ENCODE data around the gene ILDR2. TPM values are rescaled to one million over a fixed set of nuclear protein-coding genes. Genes with fewer than 3 reads are reported as not detected.

Gene ILDR2
- total and polyA plus RNA-seq, 9 of the 15 experiments (the other 6 are each of a cell fraction or from before 2014, with no cell fraction given), result 0.03 to 0.31 (median 0.18) TPM; not detected in 2

DNA sequence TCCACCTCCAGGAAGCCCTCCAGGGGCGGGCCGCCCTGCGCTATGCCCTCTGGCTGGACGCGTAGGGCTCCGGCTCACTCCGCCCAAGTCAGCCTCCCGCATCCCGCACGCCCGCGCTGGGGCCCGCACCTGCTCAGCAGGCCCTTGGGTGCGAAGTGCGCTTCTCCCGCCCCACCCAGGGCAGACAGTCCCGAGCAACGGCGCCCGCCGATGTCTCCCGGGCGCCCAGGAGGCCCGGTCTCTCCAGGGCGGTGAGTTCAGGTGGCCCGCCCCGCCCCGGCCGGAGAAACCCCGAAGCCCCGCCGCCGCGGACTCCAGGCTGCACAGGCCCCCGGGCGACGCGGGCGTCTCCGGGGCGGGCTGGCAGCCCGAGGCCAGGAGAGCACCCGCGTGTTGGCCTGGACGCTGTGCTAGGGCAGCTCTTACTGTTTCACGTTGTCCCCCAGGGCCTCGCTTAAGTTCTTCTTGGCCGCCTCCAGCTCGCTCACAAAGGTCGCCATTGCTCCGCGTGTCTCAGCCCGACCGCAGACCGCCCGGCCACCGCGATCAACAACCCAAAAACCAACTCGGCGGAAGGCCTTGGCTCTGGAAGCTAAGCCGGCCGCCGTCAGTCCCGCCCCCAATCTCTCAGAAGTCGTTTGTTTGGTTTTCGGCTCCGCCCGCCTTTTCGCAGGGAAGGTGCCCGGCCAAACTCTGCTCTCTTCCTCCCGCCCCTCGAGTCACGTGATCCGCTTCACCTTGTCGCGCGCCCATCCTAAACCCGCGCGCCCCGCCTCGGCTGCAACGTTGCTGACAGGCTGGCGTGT lies 99.4 kb downstream of the ILDR2 start, which contains the start of gene TADA1 (continued):
- TF ChIP-seq IFI16 (CRISPR knock-in tag; IDR thresholded peaks at IDR 0.05) (no peak), MEF2A (IDR thresholded peaks at IDR 0.05; ENCODE audit: control insufficient read depth, low read depth, low read length) (0 out of 2 replicates have a peak, but pooled peaks have one; percentile 3), ZC3H11A (IDR thresholded peaks at IDR 0.05; ENCODE audit: low read depth, low read length) (no peak), HNRNPUL1 (IDR thresholded peaks at IDR 0.05; ENCODE audit: low read length) (no peak), RBM14 (IDR thresholded peaks at IDR 0.05; ENCODE audit: borderline replicate concordance, insufficient read depth, low read depth, low read length) (no peak), ARNT (IDR thresholded peaks at IDR 0.05) (no peak), CBFA2T3 (IDR thresholded peaks at IDR 0.05) (no peak), ZNF184 (CRISPR knock-in tag; IDR thresholded peaks at IDR 0.05) (no peak), FOXJ3 (CRISPR knock-in tag; IDR thresholded peaks at IDR 0.05) (no peak), FOXJ2 (tag; IDR thresholded peaks at IDR 0.05) (no peak; the same call in 1 of the 2 replicates), TGIF2 (CRISPR knock-in tag; IDR thresholded peaks at IDR 0.05) (peak; percentile 67; the same call in 1 of the 2 replicates), STAT5B (CRISPR knock-in tag; IDR thresholded peaks at IDR 0.05) (no peak), ARID3A (IDR thresholded peaks at IDR 0.05; ENCODE audit: borderline replicate concordance, low read depth, low read length) (no peak), ZNF75A (CRISPR knock-in tag; IDR thresholded peaks at IDR 0.05) (no peak), YY1 (IDR thresholded peaks at IDR 0.05; ENCODE audit: borderline replicate concordance in 1 of 3, control insufficient read depth in 1 of 3, extremely low read depth in 1 of 3, insufficient read depth in 3 of 3, insufficient read length in 1 of 3, insufficient replicate concordance in 2 of 3, low read depth in 1 of 3, low read length in 2 of 3) (peak; percentile 72 to 95 (median 89)), FOXK1 (CRISPR knock-in tag; IDR thresholded peaks at IDR 0.05; ENCODE audit: borderline replicate concordance) (no peak), ZNF175 (CRISPR knock-in tag; IDR thresholded peaks at IDR 0.05; ENCODE audit: low read depth) (0 out of 2 replicates have a peak, but pooled peaks have one; percentile 25), HDAC2 (IDR thresholded peaks at IDR 0.05) (no peak; the same call in 1 of the 2 replicates), DDX20 (tag; IDR thresholded peaks at IDR 0.05; ENCODE audit: low read depth) (no peak)
- TF ChIP-seq, protein P1, sequence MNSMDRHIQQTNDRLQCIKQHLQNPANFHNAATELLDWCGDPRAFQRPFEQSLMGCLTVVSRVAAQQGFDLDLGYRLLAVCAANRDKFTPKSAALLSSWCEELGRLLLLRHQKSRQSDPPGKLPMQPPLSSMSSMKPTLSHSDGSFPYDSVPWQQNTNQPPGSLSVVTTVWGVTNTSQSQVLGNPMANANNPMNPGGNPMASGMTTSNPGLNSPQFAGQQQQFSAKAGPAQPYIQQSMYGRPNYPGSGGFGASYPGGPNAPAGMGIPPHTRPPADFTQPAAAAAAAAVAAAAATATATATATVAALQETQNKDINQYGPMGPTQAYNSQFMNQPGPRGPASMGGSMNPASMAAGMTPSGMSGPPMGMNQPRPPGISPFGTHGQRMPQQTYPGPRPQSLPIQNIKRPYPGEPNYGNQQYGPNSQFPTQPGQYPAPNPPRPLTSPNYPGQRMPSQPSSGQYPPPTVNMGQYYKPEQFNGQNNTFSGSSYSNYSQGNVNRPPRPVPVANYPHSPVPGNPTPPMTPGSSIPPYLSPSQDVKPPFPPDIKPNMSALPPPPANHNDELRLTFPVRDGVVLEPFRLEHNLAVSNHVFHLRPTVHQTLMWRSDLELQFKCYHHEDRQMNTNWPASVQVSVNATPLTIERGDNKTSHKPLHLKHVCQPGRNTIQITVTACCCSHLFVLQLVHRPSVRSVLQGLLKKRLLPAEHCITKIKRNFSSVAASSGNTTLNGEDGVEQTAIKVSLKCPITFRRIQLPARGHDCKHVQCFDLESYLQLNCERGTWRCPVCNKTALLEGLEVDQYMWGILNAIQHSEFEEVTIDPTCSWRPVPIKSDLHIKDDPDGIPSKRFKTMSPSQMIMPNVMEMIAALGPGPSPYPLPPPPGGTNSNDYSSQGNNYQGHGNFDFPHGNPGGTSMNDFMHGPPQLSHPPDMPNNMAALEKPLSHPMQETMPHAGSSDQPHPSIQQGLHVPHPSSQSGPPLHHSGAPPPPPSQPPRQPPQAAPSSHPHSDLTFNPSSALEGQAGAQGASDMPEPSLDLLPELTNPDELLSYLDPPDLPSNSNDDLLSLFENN (IDR thresholded peaks at IDR 0.05; ENCODE audit: low read depth in 2 of 2, low read length in 2 of 2), result peak; percentile 14 to 37; a peak in 1 of 4 replicates
- TF ChIP-seq, protein P2, sequence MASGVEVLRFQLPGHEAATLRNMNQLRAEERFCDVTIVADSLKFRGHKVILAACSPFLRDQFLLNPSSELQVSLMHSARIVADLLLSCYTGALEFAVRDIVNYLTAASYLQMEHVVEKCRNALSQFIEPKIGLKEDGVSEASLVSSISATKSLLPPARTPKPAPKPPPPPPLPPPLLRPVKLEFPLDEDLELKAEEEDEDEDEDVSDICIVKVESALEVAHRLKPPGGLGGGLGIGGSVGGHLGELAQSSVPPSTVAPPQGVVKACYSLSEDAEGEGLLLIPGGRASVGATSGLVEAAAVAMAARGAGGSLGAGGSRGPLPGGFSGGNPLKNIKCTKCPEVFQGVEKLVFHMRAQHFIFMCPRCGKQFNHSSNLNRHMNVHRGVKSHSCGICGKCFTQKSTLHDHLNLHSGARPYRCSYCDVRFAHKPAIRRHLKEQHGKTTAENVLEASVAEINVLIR (CRISPR knock-in tag; IDR thresholded peaks at IDR 0.05), result no peak; the same call in 1 of the 2 replicates

All from K562 (cell line).